ENCODE results near the gene PPARA. TPM values are rescaled to one million over a fixed set of nuclear protein-coding genes. Genes with fewer than 3 reads are reported as not detected.

PPARA gene
- total RNA-seq, 2 experiments from 2014 or later = 16.0 to 22.6 TPM

DNA sequence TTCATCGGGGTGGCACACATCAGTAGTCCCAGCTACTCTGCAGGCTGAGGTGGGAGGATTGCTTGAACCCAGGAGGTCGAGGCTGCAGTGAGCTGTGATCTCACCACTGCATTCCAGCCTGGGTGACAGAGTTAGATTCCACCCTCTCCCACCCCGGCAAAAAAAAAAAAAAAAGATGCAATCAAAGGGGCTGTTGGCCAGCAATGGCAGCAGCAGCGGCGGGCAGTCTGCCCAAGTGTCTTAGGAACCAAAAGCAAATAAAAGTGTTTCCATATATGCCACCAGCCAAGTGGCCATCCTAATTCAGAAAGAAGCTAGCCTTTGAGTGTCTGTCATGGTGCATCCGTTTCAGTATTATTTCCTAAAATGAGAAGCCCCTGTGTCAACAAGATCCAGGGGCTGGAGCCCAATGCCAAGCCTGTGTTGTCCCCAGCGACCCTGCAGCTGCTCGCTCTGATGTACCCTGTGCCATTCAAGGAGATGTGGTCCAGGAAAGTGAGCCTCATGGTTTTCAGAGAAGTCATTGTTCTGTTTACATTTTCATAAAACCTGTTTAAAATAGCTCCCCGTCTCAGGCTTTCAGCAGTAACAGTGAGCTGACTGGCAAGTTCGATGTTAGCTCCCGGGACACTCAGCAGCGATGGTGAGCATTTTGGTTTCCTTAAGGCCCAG is 87.3 kb downstream of the PPARA start:
- H3K4me3 Mint-ChIP-seq = no peak overlapping the region
- no peak overlapping the region for H3K27ac Mint-ChIP-seq
- peaks cover 26% of the 10 kb centered on the region for H3K4me1 Mint-ChIP-seq
- H3K27me3 Mint-ChIP-seq = no peaks in the 10 kb centered on the region
- no peaks in the 10 kb centered on the region for H3K9me3 Mint-ChIP-seq (ENCODE audit: low read depth)
- DNase-seq = no peak
- H3K36me3 Mint-ChIP-seq = peaks cover 25% of the 10 kb centered on the region
- CTCF ChIA-PET = interaction anchor here (0.6 kb wide), 1 partner anchor 130 kb away, joined by 3 read pairs; no protein-coding TSS in a partner anchor
- no peak for ATAC-seq

GRCh38 chr22:46238541-46238940 is 88.2 kb downstream of the PPARA start:
- Mint-ChIP-seq H3K9me3 (ENCODE audit: low read depth) (no peaks in the 10 kb centered on the region), H3K27ac (no peak overlapping the region)

GRCh38 chr22:46239261-46240048 is 89.1 kb downstream of the PPARA start:
- H3K4me1 Mint-ChIP-seq = peaks cover 26% of the 10 kb centered on the region
- peaks cover 25% of the 10 kb centered on the region for H3K36me3 Mint-ChIP-seq
- peak overlapping the region; percentile 69 for H3K27ac Mint-ChIP-seq
- CTCF ChIA-PET = interaction anchor here (1.2 to 1.6 kb wide), 3 partner anchors 10 to 57 kb away, joined by 3 to 4 read pairs (median 4); partner anchors contain the start of genes CDPF1 and GTSE1
- no peaks in the 10 kb centered on the region for H3K27me3 Mint-ChIP-seq
- H3K4me3 Mint-ChIP-seq = no peak overlapping the region
- ATAC-seq (peak; percentile 58), DNase-seq (peak; percentile 56)
- no peaks in the 10 kb centered on the region for H3K9me3 Mint-ChIP-seq (ENCODE audit: low read depth)

More at GRCh38 chr22:46238541-46238940, 88.2 kb downstream of the PPARA start:
- Mint-ChIP-seq H3K27me3 (no peaks in the 10 kb centered on the region), H3K4me3 (no peak overlapping the region), H3K4me1 (peaks cover 26% of the 10 kb centered on the region), H3K36me3 (peaks cover 25% of the 10 kb centered on the region)
- CTCF ChIA-PET = interaction anchor here (1.2 to 1.6 kb wide), 2 partner anchors 9 to 58 kb away, joined by 3 to 4 read pairs; partner anchors contain the start of gene GTSE1
- no peak for DNase-seq
- no peak for ATAC-seq

- Mint-ChIP-seq H3K27ac (peak overlapping the region; percentile 69), H3K27me3 (no peaks in the 10 kb centered on the region)
- peak; percentile 30 for ATAC-seq
Observed at GRCh38 chr22:46240073-46240472, 89.7 kb downstream of the PPARA start.

GRCh38 chr22:46240506-46240905 is 90.2 kb downstream of the PPARA start:
- Mint-ChIP-seq H3K36me3 (peaks cover 25% of the 10 kb centered on the region), H3K27ac (peak overlapping the region; percentile 69), H3K27me3 (no peaks in the 10 kb centered on the region), H3K9me3 (ENCODE audit: low read depth) (no peaks in the 10 kb centered on the region), H3K4me1 (peaks cover 26% of the 10 kb centered on the region), H3K4me3 (no peak overlapping the region)
- ATAC-seq (no peak), DNase-seq (no peak)
- CTCF ChIA-PET = interaction anchor here (1.6 kb wide), 1 partner anchor 10 kb away, joined by 4 read pairs; the partner anchor contains the start of gene CDPF1

More at GRCh38 chr22:46240073-46240472, 89.7 kb downstream of the PPARA start:
- CTCF ChIA-PET = interaction anchor here (1.6 kb wide), 2 partner anchors 10 kb away, joined by 4 read pairs; partner anchors contain the start of gene CDPF1
- Mint-ChIP-seq H3K9me3 (ENCODE audit: low read depth) (no peaks in the 10 kb centered on the region), H3K36me3 (peaks cover 25% of the 10 kb centered on the region), H3K4me3 (no peak overlapping the region), H3K4me1 (peaks cover 26% of the 10 kb centered on the region)
- no peak for DNase-seq

- H3K36me3 Mint-ChIP-seq = peaks cover 25% of the 10 kb centered on the region
- peaks cover 26% of the 10 kb centered on the region for H3K4me1 Mint-ChIP-seq
- no peak overlapping the region for H3K4me3 Mint-ChIP-seq
- ATAC-seq (no peak), DNase-seq (no peak)
- H3K27ac Mint-ChIP-seq = no peak overlapping the region
- H3K27me3 Mint-ChIP-seq = no peaks in the 10 kb centered on the region
- CTCF ChIA-PET = no interaction called here
- no peaks in the 10 kb centered on the region for H3K9me3 Mint-ChIP-seq (ENCODE audit: low read depth)
Observed at GRCh38 chr22:46240907-46241306, 90.6 kb downstream of the PPARA start.

DNA sequence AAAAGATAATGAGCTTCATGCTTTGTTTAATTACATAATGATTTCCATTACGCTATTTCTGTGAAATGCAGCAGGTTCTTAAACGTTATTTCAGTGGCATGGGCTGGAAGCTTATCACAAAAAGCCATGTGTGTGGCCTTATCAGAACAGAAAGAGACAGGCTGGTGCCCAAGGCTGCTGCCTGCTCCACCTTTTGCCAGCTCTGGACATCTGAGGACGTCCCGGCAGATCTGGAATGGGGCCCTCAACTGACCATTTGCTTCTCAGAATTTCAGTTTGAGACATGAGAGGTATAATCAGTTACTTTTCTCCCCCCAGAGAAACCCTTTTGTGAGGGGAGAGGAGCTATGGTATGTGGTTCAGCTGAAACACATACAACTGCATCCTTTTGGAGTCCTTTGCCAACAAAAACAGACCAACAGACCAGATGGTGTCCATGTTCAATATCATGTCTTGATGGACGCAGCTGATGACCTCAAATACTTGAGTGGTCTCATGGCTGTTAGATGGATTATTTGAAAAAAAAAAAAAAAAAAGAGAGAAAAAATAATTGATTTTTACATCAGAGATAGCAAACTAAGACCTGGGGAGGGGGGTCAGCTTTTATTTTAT is 91.2 kb downstream of the PPARA start:
- Mint-ChIP-seq H3K4me3 (no peak overlapping the region), H3K27me3 (no peaks in the 10 kb centered on the region)
- CTCF ChIA-PET = interaction anchor here (0.7 to 1.0 kb wide), 2 partner anchors 9 to 126 kb away, joined by 4 to 5 read pairs; partner anchors contain the start of gene CDPF1

DNA sequence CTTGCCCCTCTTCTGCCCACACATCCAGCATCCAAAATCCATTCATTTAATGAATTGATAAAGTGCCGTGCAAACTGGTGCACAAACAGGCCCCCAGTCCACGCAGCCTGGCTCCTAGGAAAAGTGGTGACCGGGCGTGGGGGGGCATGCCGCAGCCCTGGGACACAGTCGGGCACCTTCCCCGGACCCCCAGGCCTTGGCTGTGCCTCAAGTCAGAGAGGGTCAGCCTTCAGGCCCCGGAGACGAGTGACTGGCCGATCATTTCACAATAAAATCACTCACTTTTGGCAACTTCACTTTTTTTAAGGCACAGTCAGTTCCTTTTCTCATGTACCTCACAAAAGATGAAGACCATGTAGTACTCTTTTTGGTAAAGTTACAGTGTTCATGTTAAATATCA is 91.8 kb downstream of the PPARA start:
- H3K4me1 Mint-ChIP-seq = peaks cover 26% of the 10 kb centered on the region
- H3K27me3 Mint-ChIP-seq = no peaks in the 10 kb centered on the region
- H3K27ac Mint-ChIP-seq = no peak overlapping the region
- no peaks in the 10 kb centered on the region for H3K9me3 Mint-ChIP-seq (ENCODE audit: low read depth)
- no peak for ATAC-seq
- DNase-seq = no peak
- peaks cover 21% of the 10 kb centered on the region for H3K36me3 Mint-ChIP-seq
- no peak overlapping the region for H3K4me3 Mint-ChIP-seq
- CTCF ChIA-PET = interaction anchor here (0.7 to 1.0 kb wide), 2 partner anchors 8 to 125 kb away, joined by 4 to 5 read pairs; partner anchors contain the start of gene CDPF1

More for the DNA sequence above, 91.2 kb downstream of the PPARA start:
- DNase-seq = no peak
- Mint-ChIP-seq H3K36me3 (peaks cover 24% of the 10 kb centered on the region), H3K27ac (no peak overlapping the region), H3K4me1 (peaks cover 26% of the 10 kb centered on the region), H3K9me3 (ENCODE audit: low read depth) (no peaks in the 10 kb centered on the region)
- no peak for ATAC-seq

- ATAC-seq = no peak
- Mint-ChIP-seq H3K27me3 (no peaks in the 10 kb centered on the region), H3K9me3 (ENCODE audit: low read depth) (no peaks in the 10 kb centered on the region), H3K4me1 (peaks cover 23% of the 10 kb centered on the region), H3K27ac (no peak overlapping the region), H3K4me3 (no peak overlapping the region), H3K36me3 (peaks cover 3% of the 10 kb centered on the region)
- CTCF ChIA-PET = no interaction called here
- no peak for DNase-seq
Observed at GRCh38 chr22:46244771-46245170, 94.4 kb downstream of the PPARA start.

GRCh38 chr22:46245511-46245910 is 95.2 kb downstream of the PPARA start:
- Mint-ChIP-seq H3K27ac (no peak overlapping the region), H3K4me1 (peaks cover 15% of the 10 kb centered on the region), H3K36me3 (peaks cover 2% of the 10 kb centered on the region), H3K9me3 (ENCODE audit: low read depth) (no peaks in the 10 kb centered on the region), H3K4me3 (no peak overlapping the region), H3K27me3 (no peaks in the 10 kb centered on the region)
- ATAC-seq (no peak), DNase-seq (no peak)
- CTCF ChIA-PET = no interaction called here

DNA sequence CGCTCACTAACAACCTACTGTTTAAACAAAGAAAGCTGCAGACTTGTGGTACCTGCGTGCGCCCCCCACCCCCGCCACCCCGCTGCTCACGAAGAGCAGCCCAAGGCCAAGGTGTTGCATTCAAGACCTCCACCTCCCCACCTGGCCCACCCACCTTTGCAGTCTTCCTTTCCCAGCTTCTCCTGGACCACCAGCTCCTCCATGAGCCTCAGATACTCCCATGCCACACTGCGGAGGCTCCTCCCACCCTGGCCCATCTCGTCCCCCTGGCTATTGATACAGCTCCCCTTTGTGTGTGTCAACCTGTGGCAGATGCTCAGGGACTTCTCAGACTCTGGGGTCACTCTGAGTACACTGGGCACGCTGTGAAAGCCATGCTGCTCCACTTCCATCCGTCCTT is 95.9 kb downstream of the PPARA start:
- DNase-seq (no peak), ATAC-seq (no peak)
- peaks cover 14% of the 10 kb centered on the region for H3K4me1 Mint-ChIP-seq
- H3K4me3 Mint-ChIP-seq = no peak overlapping the region
- no peak overlapping the region for H3K27ac Mint-ChIP-seq
- CTCF ChIA-PET = no interaction called here
- no peaks in the 10 kb centered on the region for H3K27me3 Mint-ChIP-seq
- H3K9me3 Mint-ChIP-seq (ENCODE audit: low read depth) = no peaks in the 10 kb centered on the region
- H3K36me3 Mint-ChIP-seq = no peaks in the 10 kb centered on the region

- DNase-seq (no peak), ATAC-seq (no peak)
- CTCF ChIA-PET = no interaction called here
- no peaks in the 10 kb centered on the region for H3K36me3 Mint-ChIP-seq
- no peaks in the 10 kb centered on the region for H3K9me3 Mint-ChIP-seq (ENCODE audit: low read depth)
- peaks cover 22% of the 10 kb centered on the region for H3K4me1 Mint-ChIP-seq
- H3K27me3 Mint-ChIP-seq = peaks cover 2% of the 10 kb centered on the region
- H3K27ac Mint-ChIP-seq = no peak overlapping the region
- no peak overlapping the region for H3K4me3 Mint-ChIP-seq
Observed at GRCh38 chr22:46247443-46247975, 97.2 kb downstream of the PPARA start.
